SH-SY5Y (cell line): ENCODE results near the gene HDAC1.

ENCODE experiments used
- GATA2 ChIP-seq: IDR thresholded peaks from 2 replicates; pipeline ENCODE4 v1.6.1; 2011; ENCODE audit warnings: mild to moderate bottlenecking, low read depth, low read length
- GATA3 ChIP-seq: IDR thresholded peaks from 2 replicates; pipeline ENCODE4 v1.6.1; 2011; ENCODE audit warnings: low read depth, mild to moderate bottlenecking, low read length, moderate library complexity

The HDAC1 gene

DNA sequence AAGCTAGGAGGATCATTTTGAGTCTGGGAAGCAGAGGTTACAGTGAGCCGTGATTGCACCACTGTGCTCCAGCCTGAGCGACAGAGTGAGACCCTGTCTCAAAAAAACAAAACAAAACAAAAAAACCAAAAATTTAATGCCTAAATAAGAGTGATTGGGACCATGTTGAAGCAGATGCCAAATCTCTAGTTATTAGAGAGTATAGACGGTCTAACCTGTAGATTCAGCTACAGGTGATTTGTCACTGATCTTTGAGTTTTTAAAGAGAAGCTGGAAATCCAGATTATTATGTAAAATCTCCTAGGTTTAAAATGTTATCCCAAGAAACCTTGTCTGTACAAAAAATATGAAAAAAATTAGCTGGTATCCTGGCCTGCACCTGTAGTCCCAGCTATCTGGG is 11.5 kb downstream of the HDAC1 start:
- TF ChIP-seq GATA3: no peak
- TF ChIP-seq GATA2: no peak

DNA sequence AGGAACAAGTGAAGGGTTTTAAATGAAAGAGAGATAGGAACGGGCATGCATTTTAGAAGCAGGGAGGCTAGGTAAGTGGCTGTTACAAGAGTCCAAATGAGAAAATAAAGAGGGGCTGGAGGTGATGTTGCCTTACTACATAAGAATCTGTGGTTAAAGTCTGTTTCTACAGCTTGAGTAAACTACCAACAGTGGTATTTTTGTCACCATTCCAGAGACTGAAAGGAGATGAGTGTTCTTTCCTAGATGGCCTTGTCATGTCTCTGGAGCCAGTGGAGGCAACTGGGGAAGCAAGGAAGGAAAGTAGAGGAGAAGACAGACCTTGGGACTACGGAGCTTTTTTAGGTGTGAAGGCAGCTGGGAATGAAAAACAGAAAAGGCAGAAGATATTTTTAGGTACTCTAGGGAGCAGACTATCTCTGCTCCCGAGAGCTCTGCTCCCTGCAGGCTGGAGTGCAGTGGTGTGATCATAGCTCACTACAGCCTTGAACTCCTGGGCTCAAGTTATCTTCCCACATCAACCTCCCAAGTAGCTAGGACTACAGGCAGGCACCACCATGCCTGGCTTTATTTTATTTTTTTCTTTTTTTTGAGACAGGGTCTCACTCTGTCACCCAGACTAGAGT is 12.2 kb downstream of the HDAC1 start:
- TF ChIP-seq GATA2: no peak
- no peak for TF ChIP-seq GATA3

DNA sequence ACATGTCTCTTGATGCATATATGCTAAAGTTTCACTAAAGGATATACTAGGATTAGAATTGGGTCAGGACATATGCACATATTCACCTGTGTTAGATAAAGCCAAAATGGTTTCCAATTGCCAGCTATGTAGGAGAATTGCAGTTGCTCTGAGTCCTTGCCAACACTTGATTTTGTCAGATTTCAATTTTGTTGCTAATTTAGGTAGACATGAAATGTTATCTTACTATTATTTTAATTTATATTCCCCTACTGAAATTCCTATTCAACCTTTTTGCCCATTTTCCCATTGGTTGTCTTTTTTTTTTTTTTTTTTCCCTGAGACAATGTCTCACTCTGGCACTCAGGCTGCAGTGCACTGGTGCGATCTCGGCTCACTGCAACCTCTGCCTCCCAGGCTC is 13.4 kb downstream of the HDAC1 start:
- TF ChIP-seq GATA3 (no peak), GATA2 (no peak)

GRCh38 chr1:32307324-32307723 is 15.4 kb downstream of the HDAC1 start:
- TF ChIP-seq GATA2 (no peak), GATA3 (no peak)

DNA sequence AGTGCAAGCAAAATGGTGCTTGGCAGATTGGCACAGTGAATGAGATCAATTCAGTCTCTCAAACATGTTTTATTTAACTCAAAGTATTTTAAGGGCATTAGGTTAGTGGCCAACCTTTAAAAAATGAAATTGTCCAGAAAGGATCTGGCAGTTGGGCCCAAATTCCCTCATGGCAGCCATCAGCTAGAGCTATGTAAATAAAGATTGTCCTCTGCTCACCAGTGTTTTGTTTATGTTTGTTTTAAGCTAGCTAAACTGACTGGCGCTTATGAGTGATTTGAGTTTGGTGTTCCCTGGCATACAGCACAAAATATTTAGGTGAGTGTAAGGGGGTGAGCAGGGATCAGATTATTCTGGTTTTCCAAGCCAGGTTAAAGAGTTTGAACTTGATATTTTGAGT is 18.1 kb downstream of the HDAC1 start:
- TF ChIP-seq GATA3 (no peak), GATA2 (no peak)

- TF ChIP-seq GATA2: peak; percentile 37; the same call in 1 of the 2 replicates
- no peak for TF ChIP-seq GATA3
Observed at GRCh38 chr1:32311709-32312393, 20.0 kb downstream of the HDAC1 start.

DNA sequence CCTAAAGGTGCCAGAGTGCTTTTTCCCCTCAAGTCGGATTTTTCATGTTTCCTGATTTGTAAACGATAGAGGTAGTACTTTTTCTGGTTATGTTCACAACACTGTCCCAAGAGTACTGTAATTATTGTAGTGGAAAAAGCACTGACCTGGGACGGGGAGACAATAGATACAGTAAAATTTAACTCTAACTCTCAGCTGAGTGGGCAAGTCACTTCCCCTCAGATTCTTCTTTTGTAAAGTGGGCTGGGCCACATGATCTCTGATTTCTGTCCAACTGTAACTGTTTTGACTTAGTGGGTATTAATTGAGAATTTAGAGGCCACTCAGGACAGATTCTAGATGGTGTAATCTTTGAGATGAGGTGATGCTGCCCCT is 25.0 kb downstream of the HDAC1 start:
- TF ChIP-seq GATA2 (no peak), GATA3 (no peak)

DNA sequence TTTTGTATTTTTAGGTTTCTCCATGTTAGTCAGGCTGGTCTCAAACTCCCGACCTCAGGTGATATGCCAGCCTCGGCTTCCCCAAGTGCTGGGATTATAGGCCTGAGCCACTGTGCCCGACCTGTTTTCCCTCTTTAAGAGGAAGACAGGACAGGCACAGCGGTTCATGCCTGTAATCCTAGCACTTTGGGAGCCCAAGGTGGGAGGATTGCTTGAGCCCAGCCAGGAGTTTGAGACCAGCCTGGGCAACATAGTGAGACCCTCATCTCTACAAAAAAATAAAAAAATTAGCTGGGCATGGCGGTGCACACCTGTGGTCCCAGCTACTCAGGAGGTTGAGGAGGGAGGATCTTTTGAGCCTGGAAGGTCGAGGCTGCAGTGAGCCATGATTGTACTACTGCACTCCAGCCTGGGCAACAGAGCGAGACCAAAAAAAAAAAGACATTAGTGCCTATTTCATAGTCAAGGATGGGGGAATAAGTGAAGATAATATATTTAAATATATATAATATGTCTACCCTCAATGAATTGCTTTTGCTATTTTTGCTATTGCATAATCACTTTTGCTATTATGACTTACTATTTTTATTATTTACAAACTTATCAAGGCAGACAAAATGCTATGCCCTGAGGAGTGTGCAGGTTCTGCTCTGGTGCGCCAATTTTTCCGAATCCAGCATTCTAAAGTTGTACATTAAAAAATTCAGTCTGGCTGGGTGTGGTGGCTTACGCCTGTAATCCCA is 26.4 kb downstream of the HDAC1 start:
- TF ChIP-seq GATA2 (no peak), GATA3 (no peak)

- TF ChIP-seq GATA2 (no peak), GATA3 (no peak)
Observed at GRCh38 chr1:32321712-32322291, 29.9 kb downstream of the HDAC1 start.

DNA sequence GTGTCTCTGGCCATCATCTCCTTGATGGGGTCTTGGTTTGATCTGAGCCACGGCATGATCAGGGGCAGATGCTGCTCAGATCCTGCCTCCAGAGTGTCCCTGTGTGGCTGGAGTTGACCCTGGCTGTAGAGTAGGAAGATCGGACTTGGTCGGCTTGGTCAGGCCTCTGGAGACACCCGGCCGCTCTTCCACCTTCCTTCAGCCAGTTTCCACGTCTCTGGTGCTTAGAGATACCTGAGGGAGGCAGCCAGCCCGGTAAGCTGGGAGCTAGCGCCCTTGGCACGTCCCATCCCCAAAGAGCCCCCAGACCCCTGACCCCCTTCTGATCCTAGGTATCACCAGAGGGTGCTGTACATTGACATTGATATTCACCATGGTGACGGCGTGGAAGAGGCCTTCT is 35.3 kb downstream of the HDAC1 start:
- TF ChIP-seq GATA2 (no peak), GATA3 (no peak)

GRCh38 chr1:32329931-32330466 is 38.1 kb downstream of the HDAC1 start:
- TF ChIP-seq GATA3 (no peak), GATA2 (no peak)

- TF ChIP-seq GATA2: no peak
- no peak for TF ChIP-seq GATA3
Observed at GRCh38 chr1:32330558-32331151, 38.8 kb downstream of the HDAC1 start.

GRCh38 chr1:32331549-32331948 is 39.7 kb downstream of the HDAC1 start:
- no peak for TF ChIP-seq GATA2
- TF ChIP-seq GATA3: no peak
